Spleen (tissue), 11 donors: ENCODE measurements around the gene CALN1. TPM values are rescaled to one million over a fixed set of nuclear protein-coding genes. Genes with fewer than 3 reads are reported as not detected.

Experiments
- DNase-seq: peaks from one replicate; pipeline ENCODE4 v3.0.0-alpha.2; 2020
- H3K27ac ChIP-seq, 8 donors: fragments of 200-600 bp; sonication (generic) in 7 of 8; 1 replicate in 4 of 8; 2 replicates in 4 of 8; pipeline versions ENCODE4 v1.5.0 to v1.8.0; 2016 to 2021; ENCODE audit warnings: inconsistent platforms in 4 of 8, mild to moderate bottlenecking in 4 of 8, moderate library complexity in 1 of 8
- H3K27me3 ChIP-seq, 7 donors: fragments of 200-600 bp; sonication (generic) in 6 of 7; replicated peaks in 1 of 7; 1 replicate in 4 of 7; 2 replicates in 3 of 7; pipeline versions ENCODE4 v1.5.0 to v1.8.0; 2016 to 2021; ENCODE audit warnings: inconsistent platforms in 3 of 7, mild to moderate bottlenecking in 1 of 7
- H3K36me3 ChIP-seq, 6 donors: fragments of 200-600 bp; sonication (generic) in 5 of 6; 1 replicate in 4 of 6; 2 replicates in 2 of 6; pipeline versions ENCODE4 v1.5.0 to v1.8.0; 2016 to 2021; ENCODE audit warnings: inconsistent platforms in 2 of 6
- H3K4me1 ChIP-seq, 6 donors: fragments of 200-600 bp; sonication (generic) in 5 of 6; 1 replicate in 3 of 6; 2 replicates in 3 of 6; pipeline versions ENCODE4 v1.5.0 to v1.8.0; 2016 to 2021; ENCODE audit warnings: inconsistent platforms in 3 of 6
- H3K4me3 ChIP-seq, 8 donors: fragments of 200-600 bp; sonication (generic) in 7 of 8; 1 replicate in 4 of 8; 2 replicates in 4 of 8; pipeline versions ENCODE4 v1.5.0 to v1.8.0; 2016 to 2021; ENCODE audit warnings: inconsistent platforms in 4 of 8, mild to moderate bottlenecking in 4 of 8, moderate library complexity in 2 of 8
- H3K9me3 ChIP-seq, 8 donors: fragments of 200-600 bp; sonication (generic) in 7 of 8; 1 replicate in 4 of 8; 2 replicates in 4 of 8; pipeline versions ENCODE4 v1.5.0 to v1.8.0; 2016 to 2021; ENCODE audit warnings: inconsistent platforms in 4 of 8
- POLR2A ChIP-seq, 3 donors: fragments of 450-650 bp; IDR thresholded peaks; one replicate each; pipeline ENCODE4 v1.5.1; 2017; ENCODE audit warnings: antibody characterized with exemption in 3 of 3, mild to moderate bottlenecking in 1 of 3
- POLR2AphosphoS5 ChIP-seq, 3 donors: sonication (generic); formaldehyde crosslinking; IDR thresholded peaks; one replicate each; pipeline ENCODE4 v1.5.1; 2017; ENCODE audit warnings: antibody characterized with exemption in 3 of 3
- WGBS, 5 donors: extraction: QIAGEN DNeasy Blood & Tissue Kit in 3 of 5; methylation state at CpG; one replicate each; pipeline versions ENCODE4 v1.1.5 to v1.1.7; 2013 to 2018; 5-methylcytosine and 5-hydroxymethylcytosine counted together
- intact Hi-C: fragments of 100-400 bp; cut with DNase I; formaldehyde crosslinking; loops from one replicate; pipeline ENCODE4 v1.15.0; 2023; ENCODE audit warnings: low total_unique reads
- polyA plus RNA-seq, 3 donors: library from polyadenylated mRNA; stranded (reverse); fragments of 200-250 nt; gene quantifications; one replicate each; pipeline ENCODE4 v1.2.1, GENCODE V29; 2013
- total RNA-seq, 7 donors: library from RNA; depleted of rRNA in 3 of 7; stranded (reverse); fragments of >200 nt in 3 of 7; fragmentation: NEBNext Ultra II Directional in 4 of 7; extraction: Animal tissue kit (Norgen Biotek cat#: 25700) in 4 of 7; gene quantifications; one replicate each; pipeline versions ENCODE4 v1.1.0 to v1.2.1, GENCODE V29; 2016 to 2021
- TF ChIP-seq, protein P1 (sequence below), 11 experiments: fragments of 200-600 bp in 7 of 11; fragments of 450-650 bp in 4 of 11; sonication (generic) in 4 of 11; IDR thresholded peaks in 8 of 11; conservative IDR thresholded peaks in 3 of 11; 1 replicate in 7 of 11; 2 replicates in 4 of 11; pipeline versions ENCODE4 v1.4.0 to v1.8.0; 2016 to 2021; ENCODE audit warnings: antibody characterized with exemption in 11 of 11, inconsistent platforms in 4 of 11, mild to moderate bottlenecking in 1 of 11
- donor health status: healthy with polysubstance abuse.
- donor health status: DM: no; HTN: no; CAD: no; lungs with moderate emphysema.
- donor health status: DM: no; HTN: no; CAD: no.
- donor health status: Bipolar disorder and iron deficiency.
- donor health status: healthy.
- donor health status: DM: no; HTN: no; CAD: no.
- donor health status: DM: yes; HTN: yes; CAD: no.

Gene CALN1
- total and polyA plus RNA-seq, 10 donors = under 0.01 to 0.19 (median 0.03) TPM; not detected in 7

DNA sequence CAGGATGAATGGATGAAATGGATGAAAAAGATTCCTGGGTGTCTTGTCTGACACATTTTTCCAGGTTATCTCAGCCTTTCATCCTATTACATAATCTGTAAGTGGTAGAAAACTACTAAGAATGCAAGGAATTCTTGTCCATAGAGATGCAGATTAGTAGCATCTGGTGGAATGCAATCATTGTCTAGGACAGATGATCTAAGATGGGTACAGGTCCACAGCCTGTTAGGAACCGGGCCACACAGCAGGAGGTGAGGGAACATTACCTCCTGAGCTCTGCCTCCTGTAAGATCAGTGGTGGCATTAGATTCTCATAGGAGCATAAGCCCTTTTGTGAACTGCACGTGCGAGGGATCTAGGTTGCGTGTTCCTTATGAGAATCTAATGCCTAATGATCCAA lies 225.0 kb downstream of the CALN1 start:
- peaks cover 0 to 11% (median 0%) of the 10 kb centered on the region in 8 donors for H3K9me3 ChIP-seq
- no peak overlapping the region for H3K27ac ChIP-seq
- WGBS, 5 donors = 83 to 96% (median 91%) methylated on average over 4 of the region's 4 CpGs
- TF ChIP-seq POLR2A (IDR thresholded peaks at IDR 0.05) = no peak
- TF ChIP-seq POLR2AphosphoS5 (IDR thresholded peaks at IDR 0.05) = no peak
- TF ChIP-seq, protein P1, sequence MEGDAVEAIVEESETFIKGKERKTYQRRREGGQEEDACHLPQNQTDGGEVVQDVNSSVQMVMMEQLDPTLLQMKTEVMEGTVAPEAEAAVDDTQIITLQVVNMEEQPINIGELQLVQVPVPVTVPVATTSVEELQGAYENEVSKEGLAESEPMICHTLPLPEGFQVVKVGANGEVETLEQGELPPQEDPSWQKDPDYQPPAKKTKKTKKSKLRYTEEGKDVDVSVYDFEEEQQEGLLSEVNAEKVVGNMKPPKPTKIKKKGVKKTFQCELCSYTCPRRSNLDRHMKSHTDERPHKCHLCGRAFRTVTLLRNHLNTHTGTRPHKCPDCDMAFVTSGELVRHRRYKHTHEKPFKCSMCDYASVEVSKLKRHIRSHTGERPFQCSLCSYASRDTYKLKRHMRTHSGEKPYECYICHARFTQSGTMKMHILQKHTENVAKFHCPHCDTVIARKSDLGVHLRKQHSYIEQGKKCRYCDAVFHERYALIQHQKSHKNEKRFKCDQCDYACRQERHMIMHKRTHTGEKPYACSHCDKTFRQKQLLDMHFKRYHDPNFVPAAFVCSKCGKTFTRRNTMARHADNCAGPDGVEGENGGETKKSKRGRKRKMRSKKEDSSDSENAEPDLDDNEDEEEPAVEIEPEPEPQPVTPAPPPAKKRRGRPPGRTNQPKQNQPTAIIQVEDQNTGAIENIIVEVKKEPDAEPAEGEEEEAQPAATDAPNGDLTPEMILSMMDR (IDR thresholded peaks at IDR 0.05 in 8 of 11, conservative IDR thresholded peaks at IDR 0.05 in 3 of 11) = no peak
- no peaks in the 10 kb centered on the region for H3K36me3 ChIP-seq
- no peak overlapping the region for H3K4me3 ChIP-seq
- no peaks in the 10 kb centered on the region for H3K27me3 ChIP-seq
- H3K4me1 ChIP-seq = no peaks in the 10 kb centered on the region
- no peak for DNase-seq
- intact Hi-C loops = no loop called here

DNA sequence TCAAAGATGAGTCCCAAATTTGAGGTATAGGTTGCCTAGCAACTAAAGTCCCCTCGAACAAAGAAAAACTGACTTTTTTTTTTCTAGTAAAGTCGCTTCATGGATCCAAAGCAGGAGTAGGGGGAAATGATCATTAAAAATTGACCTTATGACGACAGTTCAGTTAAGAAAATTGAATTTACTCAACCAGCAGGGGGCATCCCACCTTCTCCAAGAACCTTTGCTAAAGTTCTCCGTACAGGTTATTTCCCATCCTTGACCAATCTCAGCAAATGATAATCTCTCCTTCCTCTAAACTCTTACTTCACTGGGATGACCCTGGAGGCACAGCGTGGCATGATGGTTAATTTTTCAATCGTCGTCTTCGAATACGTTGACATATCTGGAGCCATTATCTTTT lies 228.3 kb downstream of the CALN1 start:
- H3K4me1 ChIP-seq = no peaks in the 10 kb centered on the region
- H3K36me3 ChIP-seq = no peaks in the 10 kb centered on the region
- TF ChIP-seq POLR2AphosphoS5 (IDR thresholded peaks at IDR 0.05) (no peak), POLR2A (IDR thresholded peaks at IDR 0.05) (no peak)
- TF ChIP-seq, protein P1 (IDR thresholded peaks at IDR 0.05 in 8 of 11, conservative IDR thresholded peaks at IDR 0.05 in 3 of 11) = no peak
- H3K9me3 ChIP-seq = peaks cover 0 to 8% (median 0%) of the 10 kb centered on the region in 8 donors
- intact Hi-C loops = no loop called here
- H3K27me3 ChIP-seq = no peaks in the 10 kb centered on the region
- H3K4me3 ChIP-seq = no peak overlapping the region
- WGBS, 5 donors = 77 to 88% (median 78%) methylated on average over 9 of the region's 9 CpGs
- H3K27ac ChIP-seq = no peak overlapping the region
- DNase-seq = no peak

DNA sequence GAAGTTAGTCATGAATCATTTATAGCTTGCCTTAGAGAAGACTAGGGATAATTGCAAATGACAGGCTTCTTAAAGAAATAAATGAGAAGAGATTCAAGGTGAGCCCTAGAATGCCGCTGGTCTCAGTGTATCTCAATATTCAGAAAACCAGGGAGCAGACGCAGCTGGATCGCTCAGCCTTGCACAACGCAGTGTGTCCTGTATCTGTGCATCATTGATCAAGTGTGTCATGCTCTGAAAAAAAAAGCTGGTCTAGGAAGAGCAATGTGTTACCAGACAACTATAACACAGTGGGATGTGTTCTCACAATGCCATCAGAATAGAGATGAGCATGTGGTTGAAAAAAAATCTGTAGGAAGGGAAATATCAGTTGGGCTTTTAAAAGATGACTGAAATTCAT lies 230.1 kb downstream of the CALN1 start:
- Histone ChIP-seq H3K36me3 (no peaks in the 10 kb centered on the region), H3K4me3 (no peak overlapping the region), H3K27me3 (no peaks in the 10 kb centered on the region), H3K4me1 (no peaks in the 10 kb centered on the region), H3K9me3 (peaks cover 0 to 5% (median 0%) of the 10 kb centered on the region in 8 donors), H3K27ac (no peak overlapping the region)
- DNase-seq = no peak
- intact Hi-C loops = no loop called here
- no peak for TF ChIP-seq POLR2A (IDR thresholded peaks at IDR 0.05)
- TF ChIP-seq POLR2AphosphoS5 (IDR thresholded peaks at IDR 0.05) = no peak
- TF ChIP-seq, protein P1 (IDR thresholded peaks at IDR 0.05 in 8 of 11, conservative IDR thresholded peaks at IDR 0.05 in 3 of 11) = no peak
- 67 to 84% (median 77%) methylated on average over 4 of the region's 4 CpGs for WGBS, 5 donors

DNA sequence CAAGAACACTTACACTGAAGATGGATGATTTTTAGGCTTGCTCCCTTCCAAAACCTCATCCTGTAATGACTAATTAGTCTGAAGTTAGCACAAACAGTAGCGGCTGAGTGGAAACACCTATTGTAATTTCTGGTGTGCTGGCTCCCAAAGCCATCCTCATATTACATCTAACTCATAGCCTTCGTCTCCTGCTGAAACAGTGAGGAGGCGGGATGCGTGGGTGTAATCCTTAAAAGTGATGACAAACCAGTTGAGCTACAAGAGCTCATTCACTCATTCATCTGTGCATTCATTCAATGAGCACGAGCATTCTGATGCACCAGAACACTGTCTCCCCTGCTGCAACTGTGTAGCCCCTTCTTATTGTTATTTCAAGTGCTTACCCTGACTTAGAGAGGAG lies 235.3 kb downstream of the CALN1 start:
- Histone ChIP-seq H3K9me3 (peaks cover 3 to 46% (median 26%) of the 10 kb centered on the region in 8 donors), H3K4me3 (no peak overlapping the region), H3K4me1 (no peaks in the 10 kb centered on the region), H3K27ac (no peak overlapping the region), H3K36me3 (no peaks in the 10 kb centered on the region), H3K27me3 (no peaks in the 10 kb centered on the region)
- TF ChIP-seq POLR2AphosphoS5 (IDR thresholded peaks at IDR 0.05) (no peak), POLR2A (IDR thresholded peaks at IDR 0.05) (no peak)
- TF ChIP-seq, protein P1 (IDR thresholded peaks at IDR 0.05 in 8 of 11, conservative IDR thresholded peaks at IDR 0.05 in 3 of 11) = no peak
- whole genome bisulfite sequencing, 5 donors = 87 to 91% (median 89%) methylated on average over 5 of the region's 5 CpGs
- DNase-seq = no peak
- intact Hi-C loops = no loop called here
